ENCODE data around the gene SMCO4. TPM values are rescaled to one million over a fixed set of nuclear protein-coding genes. Genes with fewer than 3 reads are reported as not detected.
"Not testable (repeated sequence)": the region's sequence is repeated elsewhere in the genome, so short reads cannot be mapped to it uniquely, and the experiment has no call there.

Gene SMCO4
- total RNA-seq, 3 donors from 2014 or later, result 9.3 to 12.0 (median 11.9) TPM

DNA sequence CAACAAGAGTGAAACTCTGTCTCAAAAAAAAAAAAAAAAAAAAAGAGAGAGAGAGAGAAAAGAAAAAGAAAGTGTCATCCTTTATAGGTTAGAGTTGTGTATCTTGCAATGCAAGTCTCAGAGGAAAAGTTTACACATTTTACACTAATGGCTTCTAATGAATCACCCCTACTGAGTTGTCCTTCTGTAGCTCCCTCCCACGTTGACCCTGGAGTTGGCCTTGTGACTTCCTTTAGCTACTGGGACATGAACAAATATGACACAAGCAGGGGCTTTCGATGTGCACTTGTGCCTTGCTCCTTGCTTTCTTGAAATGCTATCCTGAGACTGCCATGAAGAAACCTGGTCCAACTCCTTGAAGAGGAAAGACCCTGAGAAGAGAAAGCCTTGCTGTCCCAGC is 2.4 kb upstream of the SMCO4 start:
- peaks cover 24% of the 10 kb centered on the region for H3K27me3 Mint-ChIP-seq (ENCODE audit: low read depth)
- no peaks in the 10 kb centered on the region for H3K9me3 Mint-ChIP-seq
- ATAC-seq, result no peak
- H3K4me3 Mint-ChIP-seq, result no peak overlapping the region
- DNase-seq, result no peak
- H3K4me1 Mint-ChIP-seq (ENCODE audit: low read depth), result peaks cover 25% of the 10 kb centered on the region
- H3K36me3 Mint-ChIP-seq (ENCODE audit: insufficient read depth), result no peaks in the 10 kb centered on the region

DNA sequence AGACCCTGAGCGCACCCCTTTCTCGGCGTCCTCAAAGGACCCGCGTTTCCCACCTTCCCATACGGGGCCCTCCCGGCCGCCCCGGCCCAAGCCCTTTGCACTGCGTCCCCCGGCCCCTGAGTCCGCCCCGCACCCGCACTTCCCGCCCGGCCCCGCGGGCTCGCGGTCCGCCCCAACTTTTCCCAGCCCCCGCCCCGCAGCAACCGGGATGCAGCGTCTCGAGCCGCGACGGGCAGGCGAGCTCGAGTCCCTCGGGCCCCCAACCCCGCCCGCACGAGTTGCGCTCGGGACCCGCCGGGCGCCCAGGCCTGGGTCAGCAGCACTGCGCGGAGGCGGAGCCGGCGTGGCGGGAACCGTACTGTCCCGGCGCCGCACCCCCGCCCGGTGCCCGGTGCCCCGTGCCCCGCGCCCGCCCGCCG is 371 bp downstream of the SMCO4 start:
- Mint-ChIP-seq H3K36me3 (ENCODE audit: insufficient read depth) (no peaks in the 10 kb centered on the region), H3K27me3 (ENCODE audit: low read depth) (peaks cover 18% of the 10 kb centered on the region), H3K9me3 (no peaks in the 10 kb centered on the region), H3K4me1 (ENCODE audit: low read depth) (peaks cover 25% of the 10 kb centered on the region), H3K4me3 (peak overlapping the region; percentile 84)
- ATAC-seq (peak; percentile 51 to 56), DNase-seq (peak; percentile 6)

DNA sequence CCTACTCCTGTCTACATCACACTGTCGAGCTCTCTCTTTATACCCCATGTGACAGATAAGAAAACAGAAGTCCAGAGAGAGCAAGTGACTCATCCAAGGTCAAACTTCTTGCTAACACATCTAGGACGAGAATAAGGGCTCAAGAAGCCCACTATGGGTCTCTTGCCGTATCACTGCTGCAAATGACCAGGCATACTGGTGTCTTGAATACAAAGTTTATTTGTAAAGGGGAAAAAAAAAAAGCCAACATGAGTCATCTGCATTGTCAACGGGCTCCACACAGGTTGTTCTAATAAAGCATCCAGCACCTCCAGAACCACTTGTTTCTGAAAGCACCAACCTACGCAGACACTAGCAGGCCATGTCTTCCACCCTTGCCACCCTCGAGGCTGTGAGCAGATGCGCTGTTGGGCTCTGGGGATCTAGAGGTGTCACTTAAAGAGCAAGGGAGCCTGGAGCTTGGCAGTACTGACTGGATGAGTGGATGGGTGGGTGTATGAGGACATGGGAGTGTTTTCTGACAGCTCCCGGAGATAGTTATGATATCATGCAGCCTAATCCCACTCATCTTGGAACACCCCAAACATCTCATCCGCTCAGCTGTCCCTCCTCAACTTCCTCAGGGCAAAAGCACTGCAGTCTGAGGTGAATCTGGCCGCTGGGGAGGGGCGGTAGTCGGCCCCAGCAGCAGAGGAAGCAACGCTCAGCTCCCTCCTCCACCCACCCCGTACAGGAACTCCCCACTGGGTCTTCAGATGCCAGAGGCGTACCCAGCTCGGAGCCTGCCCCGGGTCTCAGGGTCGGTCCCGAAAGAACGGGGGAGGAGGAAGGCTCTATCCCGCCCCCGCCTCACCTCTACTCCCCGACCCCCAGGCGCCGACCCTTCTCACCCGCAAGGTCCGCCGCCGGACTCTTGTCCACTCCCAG is 1.0 kb downstream of the SMCO4 start:
- peak; percentile 58 to 60 for ATAC-seq
- H3K4me3 Mint-ChIP-seq, result peak overlapping the region; percentile 84
- peaks cover 18% of the 10 kb centered on the region for H3K27me3 Mint-ChIP-seq (ENCODE audit: low read depth)
- H3K36me3 Mint-ChIP-seq (ENCODE audit: insufficient read depth), result no peaks in the 10 kb centered on the region
- no peaks in the 10 kb centered on the region for H3K9me3 Mint-ChIP-seq
- peaks cover 25% of the 10 kb centered on the region for H3K4me1 Mint-ChIP-seq (ENCODE audit: low read depth)
- peak; percentile 36 for DNase-seq

- Mint-ChIP-seq H3K4me1 (ENCODE audit: low read depth) (peaks cover 25% of the 10 kb centered on the region), H3K36me3 (ENCODE audit: insufficient read depth) (no peaks in the 10 kb centered on the region), H3K9me3 (no peaks in the 10 kb centered on the region), H3K4me3 (peak overlapping the region; percentile 13), H3K27me3 (ENCODE audit: low read depth) (peaks cover 14% of the 10 kb centered on the region)
- ATAC-seq (no peak), DNase-seq (no peak)
Measured at GRCh38 chr11:93540896-93541553, 2.2 kb downstream of the SMCO4 start.

- H3K27me3 Mint-ChIP-seq (ENCODE audit: low read depth), result peaks cover 14% of the 10 kb centered on the region
- no peak overlapping the region for H3K4me3 Mint-ChIP-seq
- peaks cover 27% of the 10 kb centered on the region for H3K4me1 Mint-ChIP-seq (ENCODE audit: low read depth)
- ATAC-seq (no peak), DNase-seq (no peak)
- H3K36me3 Mint-ChIP-seq (ENCODE audit: insufficient read depth), result no peaks in the 10 kb centered on the region
- H3K9me3 Mint-ChIP-seq, result no peaks in the 10 kb centered on the region
Measured at GRCh38 chr11:93540337-93540736, 2.9 kb downstream of the SMCO4 start.

- ATAC-seq, result no peak
- H3K4me3 Mint-ChIP-seq, result no peak overlapping the region
- H3K9me3 Mint-ChIP-seq, result no peaks in the 10 kb centered on the region
- H3K4me1 Mint-ChIP-seq (ENCODE audit: low read depth), result peaks cover 16% of the 10 kb centered on the region
- H3K36me3 Mint-ChIP-seq (ENCODE audit: insufficient read depth), result no peaks in the 10 kb centered on the region
- DNase-seq, result no peak
- peaks cover 10% of the 10 kb centered on the region for H3K27me3 Mint-ChIP-seq (ENCODE audit: low read depth)
Measured at GRCh38 chr11:93537767-93538261, 5.4 kb downstream of the SMCO4 start.

DNA sequence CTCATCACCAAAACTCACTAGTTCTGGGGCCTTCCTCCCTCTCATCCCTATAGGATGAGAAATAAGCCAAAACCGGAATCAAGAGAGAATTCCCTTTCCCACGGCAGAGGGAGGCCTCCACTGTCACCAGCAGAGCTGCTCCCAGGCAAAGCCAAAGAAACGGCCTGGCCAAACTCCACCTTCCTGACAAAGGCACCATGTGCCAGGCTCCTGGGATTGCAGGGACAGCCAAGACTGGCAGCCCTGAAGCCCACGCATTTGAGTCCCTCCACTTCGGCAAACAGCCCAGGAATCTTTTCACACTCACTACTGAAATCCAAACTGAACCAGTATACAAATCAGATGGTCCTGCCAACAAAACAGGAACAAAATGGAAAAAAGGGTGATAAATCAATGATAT is 6.1 kb downstream of the SMCO4 start:
- no peaks in the 10 kb centered on the region for H3K36me3 Mint-ChIP-seq (ENCODE audit: insufficient read depth)
- DNase-seq, result no peak
- H3K9me3 Mint-ChIP-seq, result no peaks in the 10 kb centered on the region
- H3K4me1 Mint-ChIP-seq (ENCODE audit: low read depth), result peaks cover 15% of the 10 kb centered on the region
- no peak overlapping the region for H3K4me3 Mint-ChIP-seq
- ATAC-seq, result no peak
- H3K27me3 Mint-ChIP-seq (ENCODE audit: low read depth), result peaks cover 7% of the 10 kb centered on the region

GRCh38 chr11:93536101-93536861 is 6.9 kb downstream of the SMCO4 start:
- Mint-ChIP-seq H3K4me1 (ENCODE audit: low read depth) (peaks cover 15% of the 10 kb centered on the region), H3K4me3 (no peak overlapping the region), H3K27me3 (ENCODE audit: low read depth) (peaks cover 4% of the 10 kb centered on the region), H3K9me3 (no peaks in the 10 kb centered on the region), H3K36me3 (ENCODE audit: insufficient read depth) (no peaks in the 10 kb centered on the region)
- DNase-seq, result no peak
- ATAC-seq, result no peak

DNA sequence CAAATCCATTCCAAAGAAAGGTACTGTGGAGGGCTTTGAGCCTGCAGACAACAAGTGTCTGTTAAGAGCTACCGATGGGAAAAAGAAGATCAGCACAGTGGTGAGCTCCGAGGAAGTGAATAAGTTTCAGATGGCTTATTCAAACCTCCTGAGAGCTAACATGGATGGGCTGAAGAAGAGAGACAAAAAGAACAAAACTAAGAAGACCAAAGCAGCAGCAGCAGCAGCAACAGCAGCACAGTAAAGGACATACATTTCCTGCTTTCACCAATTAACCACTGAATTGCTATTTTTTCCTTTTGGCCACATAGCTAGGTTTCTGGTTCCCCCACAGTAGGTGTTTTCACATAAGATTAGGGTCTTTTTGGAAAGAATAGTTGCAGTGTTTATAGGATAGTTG is 7.6 kb downstream of the SMCO4 start:
- not testable (repeated sequence) for H3K9me3 Mint-ChIP-seq
- peaks cover 13% of the 10 kb centered on the region for H3K4me1 Mint-ChIP-seq (ENCODE audit: low read depth)

GRCh38 chr11:93532806-93533205 is 10.4 kb downstream of the SMCO4 start:
- H3K9me3 Mint-ChIP-seq, result no peaks in the 10 kb centered on the region
- no peaks in the 10 kb centered on the region for H3K36me3 Mint-ChIP-seq (ENCODE audit: insufficient read depth)
- no peaks in the 10 kb centered on the region for H3K27me3 Mint-ChIP-seq (ENCODE audit: low read depth)
- H3K4me1 Mint-ChIP-seq (ENCODE audit: low read depth), result peaks cover 32% of the 10 kb centered on the region
- DNase-seq (no peak), ATAC-seq (no peak)
- H3K4me3 Mint-ChIP-seq, result no peak overlapping the region

More for the DNA sequence above, 7.6 kb downstream of the SMCO4 start:
- not testable (repeated sequence) for H3K27me3 Mint-ChIP-seq (ENCODE audit: low read depth); DNase-seq; ATAC-seq; H3K36me3 Mint-ChIP-seq (ENCODE audit: insufficient read depth); H3K4me3 Mint-ChIP-seq

GRCh38 chr11:93532281-93532789 is 10.9 kb downstream of the SMCO4 start:
- no peak for DNase-seq

GRCh38 chr11:93530468-93530826 is 12.7 kb downstream of the SMCO4 start:
- H3K4me1 Mint-ChIP-seq (ENCODE audit: low read depth), result peaks cover 48% of the 10 kb centered on the region
- no peaks in the 10 kb centered on the region for H3K36me3 Mint-ChIP-seq (ENCODE audit: insufficient read depth)
- ATAC-seq, result peak in 1 of 2 donors; percentile 4
- no peaks in the 10 kb centered on the region for H3K9me3 Mint-ChIP-seq
- no peak overlapping the region for H3K4me3 Mint-ChIP-seq
- no peaks in the 10 kb centered on the region for H3K27me3 Mint-ChIP-seq (ENCODE audit: low read depth)
- DNase-seq, result no peak

More at GRCh38 chr11:93532281-93532789, 10.9 kb downstream of the SMCO4 start:
- Mint-ChIP-seq H3K27me3 (ENCODE audit: low read depth) (no peaks in the 10 kb centered on the region), H3K9me3 (no peaks in the 10 kb centered on the region), H3K4me3 (no peak overlapping the region), H3K4me1 (ENCODE audit: low read depth) (peaks cover 33% of the 10 kb centered on the region), H3K36me3 (ENCODE audit: insufficient read depth) (no peaks in the 10 kb centered on the region)
- peak; percentile 47 to 69 for ATAC-seq

DNA sequence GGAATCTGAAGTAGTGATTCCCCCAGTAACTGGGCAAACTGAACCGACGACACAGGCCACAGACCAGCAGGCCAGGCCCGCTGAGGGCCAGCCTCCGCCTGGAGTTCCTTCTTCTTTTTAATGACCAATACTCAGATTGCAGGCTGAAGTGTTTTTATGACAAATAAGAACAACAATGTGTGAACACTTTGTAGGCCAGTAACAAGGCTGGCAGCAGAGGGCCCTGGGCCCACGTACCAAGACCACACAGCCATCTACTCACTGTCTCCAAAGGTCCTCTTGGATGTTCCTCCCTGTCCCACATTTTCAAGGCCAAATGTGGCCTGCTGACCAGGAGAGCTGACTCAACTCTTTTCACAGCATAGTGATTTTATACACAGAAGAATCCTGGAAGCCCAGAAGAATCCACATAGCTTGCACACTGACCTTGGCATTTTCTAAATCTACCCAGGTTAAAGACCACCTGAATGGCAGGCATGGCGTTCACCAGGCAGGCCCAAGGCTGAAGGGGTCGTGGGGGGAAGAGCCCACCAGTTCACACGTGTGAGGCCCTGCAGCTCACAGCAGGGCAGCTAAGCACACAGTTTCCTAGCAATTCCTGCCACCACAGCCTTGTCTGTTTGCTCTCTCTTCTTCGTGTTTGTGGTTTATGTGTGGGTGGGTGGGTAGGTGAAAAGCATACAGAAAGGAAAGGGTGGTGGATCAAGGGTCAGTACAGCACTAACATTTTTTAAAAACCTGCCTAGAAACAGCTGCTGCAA is 13.3 kb downstream of the SMCO4 start:
- ATAC-seq, result peak in 1 of 2 donors; percentile 26
- H3K27me3 Mint-ChIP-seq (ENCODE audit: low read depth), result no peaks in the 10 kb centered on the region
- peaks cover 45% of the 10 kb centered on the region for H3K4me1 Mint-ChIP-seq (ENCODE audit: low read depth)
- no peak for DNase-seq
- no peak overlapping the region for H3K4me3 Mint-ChIP-seq
- H3K36me3 Mint-ChIP-seq (ENCODE audit: insufficient read depth), result no peaks in the 10 kb centered on the region
- H3K9me3 Mint-ChIP-seq, result no peaks in the 10 kb centered on the region

Data from activated T-cell treated with anti-CD3 and anti-CD28 coated beads, Interleukin-2, amount 50 U/mL, for 4 hours (primary cell).